Transverse colon (tissue), 4 donors: Measurements from ENCODE around the gene P2RY2. TPM values are rescaled to one million over a fixed set of nuclear protein-coding genes. Genes with fewer than 3 reads are reported as not detected.

Experiments
- DNase-seq: peaks from one replicate; pipeline ENCODE4 v3.0.0-alpha.2; 2019
- H3K27ac ChIP-seq, 4 donors: fragments of 200-600 bp; sonication (generic); 2 replicates each; pipeline ENCODE4 v1.5.1; 2016 to 2018; ENCODE audit warnings: inconsistent platforms in 4 of 4
- H3K27me3 ChIP-seq: fragments of 200-600 bp; sonication (generic); 2 replicates; pipeline ENCODE4 v1.5.1; 2017; ENCODE audit warnings: inconsistent platforms
- H3K36me3 ChIP-seq, 4 donors: fragments of 200-600 bp; sonication (generic); 2 replicates each; pipeline ENCODE4 v1.5.1; 2017 to 2019; ENCODE audit warnings: inconsistent platforms in 4 of 4
- H3K4me1 ChIP-seq, 4 donors: fragments of 200-600 bp; sonication (generic); 2 replicates each; pipeline ENCODE4 v1.5.1; 2017 to 2020; ENCODE audit warnings: inconsistent platforms in 4 of 4
- H3K4me3 ChIP-seq, 4 donors: fragments of 200-600 bp; sonication (generic); 1 replicate in 1 of 4; 2 replicates in 3 of 4; pipeline versions ENCODE4 v1.5.1 to v1.6.1; 2017 to 2019; ENCODE audit warnings: inconsistent platforms in 4 of 4
- H3K9me3 ChIP-seq, 2 donors: fragments of 200-600 bp; sonication (generic); 2 replicates each; pipeline ENCODE4 v1.5.1; 2017 to 2019; ENCODE audit warnings: inconsistent platforms in 2 of 2
- EP300 ChIP-seq: sonication (generic); formaldehyde crosslinking; IDR thresholded peaks from one replicate; pipeline ENCODE4 v1.6.1; 2017; ENCODE audit warnings: antibody characterized with exemption, low read depth
- POLR2A ChIP-seq: fragments of 450-650 bp; IDR thresholded peaks from one replicate; pipeline ENCODE4 v1.6.1; 2016; ENCODE audit warnings: antibody characterized with exemption, mild to moderate bottlenecking, moderate library complexity
- POLR2AphosphoS5 ChIP-seq, 3 donors: sonication (generic); formaldehyde crosslinking; IDR thresholded peaks; one replicate each; pipeline ENCODE4 v1.6.1; 2016; ENCODE audit warnings: antibody characterized with exemption in 3 of 3
- WGBS, 2 donors: methylation state at CpG; one replicate each; pipeline ENCODE4 v1.1.5; 2018; ENCODE audit warnings: low coverage in 1 of 2; 5-methylcytosine and 5-hydroxymethylcytosine counted together
- in situ Hi-C, 4 donors: fragments of 200-750 bp; cut with MboI; loops; one replicate each; pipeline versions ENCODE4 v1.15.0 to v1.15.1; 2017; ENCODE audit warnings: low sequenced_read_pairs in 3 of 4, low pct_ligation_motif_present in 1 of 4, low pct_unique_long_range_greater_than_20kb in 1 of 4
- intact Hi-C: fragments of 100-400 bp; cut with DNase I; formaldehyde crosslinking; loops from one replicate; pipeline ENCODE4 v1.15.1; 2023; ENCODE audit warnings: low total_unique reads
- total RNA-seq, 4 donors: library from RNA; depleted of rRNA; stranded (reverse); fragments of >200 nt; gene quantifications; one replicate each; pipeline ENCODE4 v1.1.0, GENCODE V29; 2016
- TF ChIP-seq, protein P1 (sequence below), 5 experiments: fragments of 200-600 bp in 3 of 5; fragments of 450-650 bp in 2 of 5; sonication (generic) in 3 of 5; IDR thresholded peaks; 1 replicate in 2 of 5; 2 replicates in 3 of 5; pipeline ENCODE4 v1.5.1; 2016 to 2017; ENCODE audit warnings: antibody characterized with exemption in 5 of 5, inconsistent platforms in 3 of 5, mild to moderate bottlenecking in 2 of 5, moderate library complexity in 1 of 5

P2RY2 gene
- total RNA-seq, 4 donors from 2014 or later, result 8.6 to 21.4 (median 12.6) TPM

DNA sequence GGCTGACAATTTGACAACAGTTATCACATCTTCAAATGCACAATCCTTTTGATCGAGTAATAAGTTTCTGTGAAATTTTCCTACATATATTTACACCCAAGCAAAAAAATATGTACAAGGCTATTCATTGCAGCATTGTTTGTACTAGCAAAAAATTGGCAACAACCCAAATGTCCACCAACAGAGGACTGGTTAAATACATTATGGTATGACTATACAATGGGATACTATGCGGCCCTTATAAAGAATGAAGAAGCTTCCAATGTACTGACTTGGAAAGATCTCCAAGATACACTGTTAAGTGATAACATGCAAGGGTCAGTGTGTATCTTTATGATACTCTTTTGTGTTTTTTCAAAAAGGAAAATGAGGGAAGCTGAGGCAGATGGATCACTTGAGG lies 8.2 kb upstream of the P2RY2 start:
- intact Hi-C loops, result no loop called here
- H3K9me3 ChIP-seq, result no peaks in the 10 kb centered on the region
- TF ChIP-seq EP300 (no peak), POLR2AphosphoS5 (IDR thresholded peaks at IDR 0.05) (no peak), POLR2A (no peak)
- TF ChIP-seq, protein P1, sequence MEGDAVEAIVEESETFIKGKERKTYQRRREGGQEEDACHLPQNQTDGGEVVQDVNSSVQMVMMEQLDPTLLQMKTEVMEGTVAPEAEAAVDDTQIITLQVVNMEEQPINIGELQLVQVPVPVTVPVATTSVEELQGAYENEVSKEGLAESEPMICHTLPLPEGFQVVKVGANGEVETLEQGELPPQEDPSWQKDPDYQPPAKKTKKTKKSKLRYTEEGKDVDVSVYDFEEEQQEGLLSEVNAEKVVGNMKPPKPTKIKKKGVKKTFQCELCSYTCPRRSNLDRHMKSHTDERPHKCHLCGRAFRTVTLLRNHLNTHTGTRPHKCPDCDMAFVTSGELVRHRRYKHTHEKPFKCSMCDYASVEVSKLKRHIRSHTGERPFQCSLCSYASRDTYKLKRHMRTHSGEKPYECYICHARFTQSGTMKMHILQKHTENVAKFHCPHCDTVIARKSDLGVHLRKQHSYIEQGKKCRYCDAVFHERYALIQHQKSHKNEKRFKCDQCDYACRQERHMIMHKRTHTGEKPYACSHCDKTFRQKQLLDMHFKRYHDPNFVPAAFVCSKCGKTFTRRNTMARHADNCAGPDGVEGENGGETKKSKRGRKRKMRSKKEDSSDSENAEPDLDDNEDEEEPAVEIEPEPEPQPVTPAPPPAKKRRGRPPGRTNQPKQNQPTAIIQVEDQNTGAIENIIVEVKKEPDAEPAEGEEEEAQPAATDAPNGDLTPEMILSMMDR (IDR thresholded peaks at IDR 0.05), result no peak

DNA sequence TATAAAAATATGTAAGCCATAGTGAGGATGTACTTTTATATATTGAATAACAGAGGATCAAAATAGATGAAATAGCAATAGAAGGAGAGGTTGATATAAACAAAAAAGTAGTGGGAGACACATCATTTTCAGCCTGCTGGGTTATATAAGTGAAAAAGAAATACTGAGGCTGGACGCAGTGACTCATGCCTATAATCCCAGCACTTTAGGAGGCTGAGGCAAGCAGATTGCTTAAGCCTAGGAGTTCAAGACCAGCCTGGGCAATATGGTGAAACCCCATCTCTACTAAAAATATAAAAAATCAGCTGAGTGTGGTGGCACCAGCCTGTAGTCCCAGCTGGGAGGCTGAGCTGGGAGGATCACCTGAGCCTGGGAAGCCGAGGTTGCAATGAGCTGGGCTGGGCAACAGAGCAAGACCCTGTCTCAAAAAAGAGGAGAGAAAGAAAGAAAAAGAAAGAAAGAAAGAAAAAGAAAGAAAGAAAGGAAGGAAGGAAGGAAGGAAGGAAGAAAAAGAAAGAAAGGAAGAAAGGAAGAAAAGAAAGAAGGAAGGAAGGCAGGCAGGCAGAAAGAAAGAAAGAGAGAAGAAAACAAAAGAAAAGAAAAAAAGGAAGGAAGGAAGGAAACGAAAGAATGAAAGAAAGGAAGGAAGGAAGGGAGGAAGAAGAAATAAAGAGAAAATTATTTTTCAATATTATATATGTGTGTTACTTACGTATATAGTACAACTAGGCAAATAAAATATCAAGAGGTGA lies 7.0 kb upstream of the P2RY2 start:
- Histone ChIP-seq H3K9me3 (no peaks in the 10 kb centered on the region), H3K36me3 (no peaks in the 10 kb centered on the region), H3K27ac (no peak overlapping the region), H3K27me3 (no peaks in the 10 kb centered on the region), H3K4me1 (no peaks in the 10 kb centered on the region), H3K4me3 (no peak overlapping the region)
- TF ChIP-seq POLR2AphosphoS5 (IDR thresholded peaks at IDR 0.05) (no peak), POLR2A (no peak), EP300 (no peak)
- TF ChIP-seq, protein P1 (IDR thresholded peaks at IDR 0.05), result no peak
- no peak for DNase-seq
- 85 to 88% methylated on average over 4 of the region's 4 CpGs for WGBS, 2 donors
- in situ Hi-C loops, result no loop called here
- intact Hi-C loops, result no loop called here

More for the DNA sequence above, 8.2 kb upstream of the P2RY2 start:
- in situ Hi-C loops, result no loop called here
- Histone ChIP-seq H3K27ac (no peak overlapping the region), H3K36me3 (no peaks in the 10 kb centered on the region), H3K4me1 (no peaks in the 10 kb centered on the region), H3K27me3 (no peaks in the 10 kb centered on the region), H3K4me3 (no peak overlapping the region)
- WGBS, 2 donors, result 94% methylated on average over 2 of the region's 2 CpGs
- DNase-seq, result no peak

DNA sequence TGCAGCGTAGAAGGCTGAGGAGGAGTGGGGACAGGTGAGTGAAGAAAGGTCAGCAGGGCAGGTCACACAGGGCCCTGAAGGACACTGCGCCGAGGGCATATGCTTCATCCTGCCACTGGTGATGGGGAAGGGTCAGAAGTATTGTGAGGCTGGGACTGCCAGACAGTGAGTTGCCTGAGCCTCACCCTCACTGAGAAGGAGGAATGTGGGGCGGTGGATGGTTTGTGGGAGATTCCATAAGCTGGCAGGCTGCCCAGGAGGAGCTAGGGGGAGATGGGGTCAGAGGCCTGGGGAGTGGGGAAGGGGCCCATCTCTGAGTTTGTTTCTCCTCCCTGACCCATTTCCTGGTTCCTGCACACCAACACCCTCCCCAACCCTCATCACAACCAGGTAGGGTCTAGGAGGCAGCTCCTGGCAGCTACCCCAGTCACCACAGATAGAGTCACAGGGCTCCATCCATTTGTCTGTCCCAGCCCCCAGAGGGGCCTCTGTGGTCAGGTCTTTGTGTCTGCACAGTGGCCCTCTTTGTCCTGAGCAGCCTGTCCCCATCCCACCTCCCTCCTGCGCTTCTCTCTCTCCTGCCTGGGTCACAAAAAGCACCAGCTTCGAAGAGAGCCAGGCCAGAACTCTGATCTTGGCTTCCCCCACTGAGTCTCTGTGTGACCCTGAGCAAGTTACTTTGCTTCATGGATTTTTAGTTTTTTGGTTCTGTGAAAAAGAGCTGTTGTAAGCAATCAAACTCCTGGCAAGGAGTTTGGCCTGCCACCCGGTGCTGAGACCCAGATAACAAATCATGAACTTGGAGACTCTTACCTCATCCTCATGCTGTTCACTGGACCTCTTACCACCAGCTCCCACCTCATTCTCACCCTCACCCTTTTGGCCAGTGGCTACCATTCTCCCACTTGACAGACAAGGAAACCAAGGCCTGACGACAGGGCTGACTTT lies 4.6 kb upstream of the P2RY2 start:
- no peak for DNase-seq
- 88 to 93% methylated on average over 4 to 8 of the region's 8 CpGs for WGBS, 2 donors
- TF ChIP-seq, protein P1 (IDR thresholded peaks at IDR 0.05), result no peak
- TF ChIP-seq EP300 (no peak), POLR2A (no peak), POLR2AphosphoS5 (IDR thresholded peaks at IDR 0.05) (no peak)
- Histone ChIP-seq H3K36me3 (no peaks in the 10 kb centered on the region), H3K27ac (no peak overlapping the region), H3K4me3 (no peak overlapping the region), H3K4me1 (peaks cover 0 to 10% (median 8%) of the 10 kb centered on the region in 4 donors), H3K9me3 (no peaks in the 10 kb centered on the region), H3K27me3 (no peaks in the 10 kb centered on the region)
- intact Hi-C loops (no loop called here), in situ Hi-C loops (no loop called here)
